NCI-H2107 (cell line): Measurements from ENCODE around the gene ZAR1.
"Not testable (repeated sequence)": the region's sequence is repeated elsewhere in the genome, so short reads cannot be mapped to it uniquely, and the experiment has no call there.

ENCODE experiments used
- DNase-seq: peaks from one replicate; lab custom pipeline; 2025; lab: John Stamatoyannopoulos, UW

Gene ZAR1, protein sequence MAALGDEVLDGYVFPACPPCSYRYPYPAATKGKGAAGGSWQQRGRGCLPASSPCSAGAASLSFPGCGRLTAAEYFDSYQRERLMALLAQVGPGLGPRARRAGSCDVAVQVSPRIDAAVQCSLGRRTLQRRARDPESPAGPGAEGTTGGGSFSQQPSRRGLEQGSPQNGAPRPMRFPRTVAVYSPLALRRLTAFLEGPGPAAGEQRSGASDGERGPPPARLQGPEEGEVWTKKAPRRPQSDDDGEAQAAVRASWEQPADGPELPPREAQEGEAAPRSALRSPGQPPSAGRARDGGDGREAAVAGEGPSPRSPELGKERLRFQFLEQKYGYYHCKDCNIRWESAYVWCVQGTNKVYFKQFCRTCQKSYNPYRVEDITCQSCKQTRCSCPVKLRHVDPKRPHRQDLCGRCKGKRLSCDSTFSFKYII

DNA sequence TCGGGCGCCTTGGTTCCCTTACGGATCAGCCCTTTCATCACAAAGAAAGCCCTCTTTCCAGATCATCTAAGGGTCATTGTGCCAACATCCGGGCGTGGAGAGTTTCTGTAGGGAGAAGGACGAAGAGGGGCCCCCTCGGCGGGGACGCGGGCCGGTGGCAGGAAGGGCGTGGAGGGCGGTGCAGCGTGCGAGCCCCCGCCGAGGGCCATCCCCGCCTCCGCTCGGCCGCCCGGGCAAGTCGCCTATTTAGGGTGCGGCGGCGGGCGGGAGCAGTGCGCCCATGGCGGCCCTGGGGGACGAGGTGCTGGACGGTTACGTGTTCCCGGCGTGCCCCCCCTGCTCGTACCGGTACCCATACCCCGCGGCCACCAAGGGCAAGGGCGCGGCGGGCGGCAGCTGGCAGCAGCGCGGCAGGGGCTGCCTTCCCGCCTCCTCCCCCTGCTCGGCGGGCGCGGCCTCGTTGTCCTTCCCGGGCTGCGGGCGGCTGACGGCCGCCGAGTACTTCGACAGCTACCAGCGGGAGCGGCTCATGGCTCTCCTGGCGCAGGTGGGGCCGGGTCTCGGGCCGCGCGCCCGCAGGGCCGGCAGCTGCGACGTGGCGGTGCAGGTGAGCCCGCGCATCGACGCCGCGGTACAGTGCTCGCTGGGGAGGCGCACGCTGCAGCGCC lies at the start of gene ZAR1:
ZAR1 (plus strand) TSS at position 241 of the 668 bp plus-strand sequence; CDS start at position 281, 40 bp downstream.
- no peak for DNase-seq

DNA sequence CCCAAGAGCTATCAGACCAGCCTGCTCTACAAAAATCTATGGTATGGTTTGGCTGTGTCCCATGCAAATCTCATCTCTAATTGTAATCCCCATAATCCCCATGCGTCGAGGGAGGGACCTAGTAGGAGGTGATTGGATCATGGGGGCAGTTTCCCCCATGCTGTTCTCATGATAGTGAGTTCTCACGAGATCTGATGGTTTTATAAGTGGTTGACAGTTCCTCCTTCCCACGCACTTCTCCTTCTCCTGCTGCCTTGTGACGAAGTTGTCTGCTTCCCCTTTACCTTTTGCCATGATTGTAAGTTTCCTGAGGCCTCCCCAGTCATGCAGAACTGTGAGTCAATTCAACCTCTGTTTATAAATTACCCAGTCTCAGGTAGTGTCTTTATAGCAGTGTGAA lies 49.1 kb upstream of the ZAR1 start:
- DNase-seq, result not testable (repeated sequence)

DNA sequence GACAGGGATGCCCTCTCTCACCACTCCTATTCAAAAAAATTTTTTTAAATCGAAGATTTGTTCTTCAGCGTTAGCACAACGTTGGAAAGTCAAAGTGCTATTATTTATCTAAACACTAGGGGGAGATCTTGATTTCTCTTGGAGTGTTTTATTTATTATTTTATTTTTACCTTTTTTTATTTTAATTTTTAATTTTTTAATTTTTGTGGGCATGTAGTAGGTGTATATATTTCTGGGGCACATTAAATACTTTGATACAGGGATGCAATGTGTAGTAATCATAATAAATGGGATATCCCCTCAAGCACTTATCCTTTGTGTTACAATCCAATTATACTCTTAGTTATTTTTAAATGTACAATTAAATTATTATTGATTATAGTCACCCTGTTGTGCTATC lies 44.3 kb upstream of the ZAR1 start:
- DNase-seq, result no peak

DNA sequence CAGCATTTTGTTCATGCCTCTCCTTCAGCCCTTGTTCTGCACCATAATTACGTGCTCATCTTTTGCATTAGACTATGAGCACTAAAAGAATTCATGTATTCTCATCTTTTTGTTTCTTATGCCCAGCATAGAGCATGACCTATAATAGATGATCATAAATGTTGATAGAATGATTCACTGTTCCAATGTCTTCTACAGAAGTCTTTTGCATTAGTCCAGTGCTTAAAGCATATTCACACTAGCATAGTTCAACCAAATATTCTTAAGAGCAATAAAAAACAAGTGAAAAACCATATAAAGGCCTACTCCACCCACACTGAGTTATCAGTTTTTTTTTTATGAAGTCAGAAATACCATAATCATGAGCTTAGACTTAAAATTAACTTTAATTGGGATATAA lies 43.4 kb upstream of the ZAR1 start:
- no peak for DNase-seq

DNA sequence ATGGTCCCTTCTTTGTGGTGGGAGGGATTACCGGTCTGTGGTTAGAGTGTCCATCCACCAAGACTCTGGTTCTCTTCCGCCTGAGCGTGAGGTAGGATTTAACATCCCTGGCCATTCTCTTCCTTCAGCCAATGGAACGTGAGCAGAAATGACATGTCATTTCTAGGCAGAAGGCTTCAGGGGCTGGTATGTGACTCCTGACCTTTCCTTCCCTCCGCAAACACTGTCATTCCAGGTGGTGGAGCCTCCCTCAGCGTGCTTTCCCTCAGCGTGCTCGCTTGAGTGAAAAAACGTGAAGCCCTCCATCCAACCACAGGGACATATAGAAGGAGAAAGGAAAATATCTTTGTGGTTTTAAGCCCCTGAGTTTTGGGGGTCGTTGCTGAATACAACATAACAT lies 40.9 kb upstream of the ZAR1 start:
- no peak for DNase-seq

DNA sequence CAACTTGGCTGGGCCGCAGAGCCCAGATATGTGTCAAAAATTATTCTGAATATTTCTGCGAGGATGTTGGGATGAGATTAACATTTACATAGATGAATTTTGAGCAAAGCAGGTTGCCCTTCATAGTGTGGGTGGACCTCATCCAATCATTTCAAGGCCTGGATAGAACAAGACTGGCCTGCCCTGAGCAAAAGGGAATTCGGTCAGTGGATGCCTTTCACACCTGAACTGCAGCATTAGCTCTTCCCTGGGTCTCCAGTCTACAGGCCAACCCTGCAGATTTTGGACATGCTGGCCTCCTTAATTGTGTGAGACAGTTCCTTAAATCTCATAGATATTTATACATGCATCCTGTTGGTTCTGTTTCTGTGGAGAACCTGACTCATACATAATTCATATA lies 39.3 kb upstream of the ZAR1 start:
- DNase-seq, result no peak

DNA sequence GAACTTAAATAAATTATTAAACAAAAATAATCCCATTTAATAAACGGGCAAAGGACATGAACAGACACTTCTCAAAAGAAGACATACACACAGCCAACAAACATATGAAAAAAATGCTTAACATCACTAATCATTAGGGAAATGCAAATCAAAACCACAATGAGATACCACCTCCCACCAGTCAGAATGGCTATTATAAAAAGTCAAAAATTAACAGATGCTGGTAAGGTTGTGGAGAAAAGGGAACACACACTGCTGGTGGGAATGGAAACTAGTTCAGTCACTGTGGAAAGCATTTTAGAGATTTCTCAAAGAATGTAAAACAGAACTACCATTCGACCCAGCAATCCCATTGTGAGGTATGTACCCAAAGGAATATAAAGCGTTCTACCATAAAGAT lies 38.4 kb upstream of the ZAR1 start:
- not testable (repeated sequence) for DNase-seq

DNA sequence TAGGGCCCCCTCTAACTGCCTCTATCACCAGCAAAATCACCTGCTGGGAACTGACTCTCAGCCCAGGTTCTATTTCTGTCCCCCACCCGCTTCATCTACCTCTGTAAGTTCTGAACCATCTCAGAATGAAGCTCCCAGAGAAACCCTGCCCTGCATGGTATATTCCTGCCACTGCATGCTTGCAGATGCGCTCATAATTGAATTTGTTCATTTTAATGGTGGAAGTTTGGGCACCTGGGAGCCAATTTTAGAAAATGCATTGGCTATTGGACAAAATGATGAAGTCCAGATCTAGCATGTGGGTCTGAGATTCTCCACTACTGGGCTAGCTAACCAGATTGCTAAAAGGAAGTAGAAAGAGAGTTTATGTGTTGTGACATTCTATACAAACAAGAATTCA lies 35.5 kb upstream of the ZAR1 start:
- no peak for DNase-seq

DNA sequence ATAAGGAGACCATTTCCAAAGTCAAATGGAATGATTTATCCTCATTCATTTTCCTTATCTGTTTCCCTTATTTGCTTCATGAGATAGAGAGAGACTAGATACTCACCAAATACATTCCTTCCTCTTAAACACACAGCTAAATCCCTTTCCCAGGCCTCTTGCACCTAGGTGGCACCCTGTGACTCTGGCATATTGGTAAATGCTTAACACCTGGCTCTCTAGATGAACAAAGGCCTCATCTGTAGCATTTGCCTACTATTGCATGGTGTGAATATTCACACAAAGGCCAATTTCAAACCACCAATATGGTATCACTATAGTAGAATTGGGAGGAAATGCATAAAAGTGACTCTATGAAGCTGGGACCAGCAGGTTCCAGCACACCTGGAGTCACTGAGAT lies 29.1 kb upstream of the ZAR1 start:
- no peak for DNase-seq

DNA sequence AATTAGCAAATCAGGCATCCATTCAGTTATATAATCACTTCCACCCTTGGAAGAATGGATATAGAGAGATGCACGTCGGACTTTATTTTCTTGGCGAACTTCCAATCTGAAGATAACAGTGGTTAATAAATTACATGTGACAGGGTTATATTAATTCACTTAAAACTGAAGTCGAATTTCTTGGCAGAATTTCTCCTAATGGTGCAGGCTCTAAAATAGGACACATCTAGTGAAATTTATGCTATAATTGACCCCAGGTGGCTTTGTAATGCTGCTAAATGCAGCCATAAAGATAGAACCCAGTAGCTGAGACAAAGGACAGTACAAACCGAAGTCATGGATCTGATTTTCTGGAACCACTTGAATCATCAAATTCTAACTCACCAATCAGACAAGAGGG lies 27.7 kb upstream of the ZAR1 start:
- no peak for DNase-seq

DNA sequence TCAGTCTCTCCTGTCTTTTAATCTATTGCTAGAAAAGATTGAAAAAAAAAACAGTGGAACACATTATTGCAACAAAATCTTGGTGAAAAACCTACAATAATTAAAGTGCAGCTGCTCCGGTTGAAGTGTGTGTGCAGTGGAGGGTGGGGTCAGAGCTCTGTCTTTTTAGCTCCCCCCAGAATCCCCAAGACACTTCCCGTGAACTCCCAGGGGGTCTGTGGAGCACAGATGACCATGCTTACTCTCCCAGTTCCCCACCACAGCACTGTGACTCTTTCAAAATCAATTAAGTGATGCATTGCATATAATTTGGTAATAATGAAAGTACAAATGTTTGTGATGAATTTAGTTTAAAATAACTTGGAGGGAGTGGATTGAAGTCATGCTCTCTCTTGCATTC lies 22.6 kb upstream of the ZAR1 start:
- DNase-seq, result no peak

DNA sequence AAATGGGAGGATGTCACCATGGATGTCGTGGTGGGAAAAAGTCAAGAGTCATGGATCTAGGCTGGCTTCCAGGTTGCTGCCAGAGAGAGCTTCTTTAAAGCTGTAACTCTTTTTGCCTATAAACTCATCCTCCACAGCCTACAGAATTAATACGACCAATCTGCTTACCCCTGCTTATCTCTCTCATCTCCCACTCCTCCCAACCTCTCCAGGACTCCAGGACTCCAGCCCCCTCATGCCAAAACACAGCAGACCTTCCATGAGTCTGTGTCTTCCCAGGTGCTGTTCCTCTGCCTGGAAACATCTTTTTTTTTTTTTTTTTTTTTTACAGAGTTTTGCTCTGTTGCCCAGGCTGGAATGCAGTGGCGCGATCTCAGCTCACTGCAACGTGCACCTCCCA lies 22.2 kb upstream of the ZAR1 start:
- DNase-seq, result no peak

DNA sequence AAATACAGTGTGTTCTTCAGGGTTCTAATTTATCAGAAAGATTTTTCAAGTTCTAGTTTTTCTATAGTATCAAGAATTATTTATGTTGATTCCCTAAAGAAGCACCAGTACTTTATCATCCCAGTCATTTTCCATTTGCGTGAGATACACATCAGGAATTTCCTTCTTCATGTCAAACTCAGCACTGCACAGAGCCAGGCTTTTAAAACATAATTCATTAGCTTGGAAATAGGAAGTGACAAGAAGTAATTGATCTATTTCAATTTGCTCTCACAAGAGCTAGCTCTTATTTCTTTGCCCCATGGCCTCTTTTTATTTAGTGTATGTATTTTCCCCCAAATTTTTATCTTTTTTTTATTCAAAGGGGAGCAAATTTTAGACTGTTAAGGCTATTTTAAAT lies 19.9 kb upstream of the ZAR1 start:
- DNase-seq, result no peak

DNA sequence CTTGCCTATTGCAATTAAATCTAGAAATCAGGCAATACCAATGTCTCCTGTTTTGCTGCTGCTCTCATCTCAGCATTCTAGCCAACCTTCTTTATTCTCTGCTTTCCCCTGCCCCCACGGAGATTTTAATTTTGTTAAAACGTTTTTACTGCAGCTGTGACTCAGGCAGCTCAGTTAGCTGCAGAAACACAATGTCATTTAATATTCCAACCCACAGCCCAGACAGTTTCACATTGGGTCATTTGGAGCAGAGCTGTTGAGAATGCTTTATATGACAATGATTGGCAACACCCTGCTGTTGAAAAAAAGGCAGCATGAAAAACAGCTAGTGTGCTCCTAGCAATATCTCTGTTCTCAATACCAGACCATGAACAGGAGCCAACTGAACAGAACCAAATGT lies 19.5 kb upstream of the ZAR1 start:
- DNase-seq, result peak; percentile 5

DNA sequence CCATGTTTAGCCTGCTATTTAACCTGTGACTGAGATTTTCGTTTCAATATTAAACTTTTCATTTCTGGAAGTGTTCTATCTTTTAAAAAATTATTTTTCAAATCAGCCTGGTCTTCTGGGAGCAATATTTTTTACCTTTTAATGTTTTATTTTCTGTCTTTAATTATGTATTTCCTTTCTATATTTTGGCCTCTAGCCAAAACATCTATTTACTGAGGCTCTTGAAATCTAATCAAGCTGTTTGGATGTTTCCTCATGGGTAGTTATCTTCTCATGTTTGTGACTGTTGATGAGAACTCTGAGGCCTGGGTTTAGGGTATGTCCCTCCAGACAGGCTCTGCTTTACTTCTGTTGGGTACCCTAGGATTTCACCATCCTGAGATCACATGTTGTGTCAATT lies 17.3 kb upstream of the ZAR1 start:
- no peak for DNase-seq

DNA sequence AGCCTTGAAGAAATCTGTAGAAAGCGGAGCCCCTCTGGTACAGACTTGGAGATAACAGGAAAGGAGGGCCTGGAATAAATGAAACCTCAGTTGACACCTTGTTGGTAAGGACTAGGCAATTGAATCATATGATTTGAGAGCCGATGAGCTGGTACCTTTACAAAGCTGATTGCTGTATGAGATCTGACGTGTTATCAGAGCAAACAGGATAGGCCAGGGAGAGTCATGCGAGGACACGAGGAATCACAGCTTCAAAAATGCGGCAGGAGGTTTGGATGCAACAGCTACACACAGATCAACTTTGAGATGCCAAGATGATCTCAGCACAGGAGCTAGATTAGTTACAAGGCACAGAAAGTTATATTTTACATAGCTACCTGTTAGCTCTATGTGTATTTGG lies 14.3 kb upstream of the ZAR1 start:
- no peak for DNase-seq

DNA sequence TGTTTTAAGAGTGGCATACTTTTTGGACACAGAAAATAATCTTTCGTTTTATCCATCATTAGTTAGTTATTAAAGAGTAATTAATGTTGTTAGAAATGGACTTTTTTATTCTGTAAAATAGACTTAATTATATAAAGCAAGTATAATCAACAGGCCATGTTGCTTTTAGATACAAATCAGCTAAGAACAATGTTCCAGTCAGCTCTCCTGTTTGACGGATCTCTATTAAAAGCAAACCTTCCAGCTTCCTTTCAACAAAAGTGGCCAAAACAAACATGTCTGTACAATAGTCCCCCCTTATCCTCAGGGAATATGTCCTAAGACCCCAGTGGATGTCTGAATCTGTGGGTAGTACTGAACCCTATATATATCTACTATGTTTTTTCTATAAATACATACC lies 11.8 kb upstream of the ZAR1 start:
- no peak for DNase-seq

DNA sequence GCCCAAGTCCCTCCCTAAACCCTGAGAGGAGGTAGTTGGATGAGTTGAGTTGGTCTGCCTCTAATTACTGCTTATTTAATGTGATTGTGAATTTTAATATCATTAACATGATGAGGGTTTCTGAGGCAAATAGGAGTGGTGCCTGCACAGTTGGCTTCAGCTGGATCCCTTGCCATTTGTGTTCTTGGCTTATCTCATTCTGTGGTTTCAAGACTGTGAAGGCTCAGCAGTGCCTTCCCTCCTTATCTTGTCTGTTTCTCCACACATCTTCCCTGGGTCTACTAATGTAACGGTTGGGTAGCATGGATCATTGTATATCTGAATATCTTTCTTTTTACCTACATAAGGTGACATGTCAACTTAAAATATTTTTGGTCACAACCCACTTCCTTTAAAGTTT lies 8.5 kb upstream of the ZAR1 start:
- no peak for DNase-seq

DNA sequence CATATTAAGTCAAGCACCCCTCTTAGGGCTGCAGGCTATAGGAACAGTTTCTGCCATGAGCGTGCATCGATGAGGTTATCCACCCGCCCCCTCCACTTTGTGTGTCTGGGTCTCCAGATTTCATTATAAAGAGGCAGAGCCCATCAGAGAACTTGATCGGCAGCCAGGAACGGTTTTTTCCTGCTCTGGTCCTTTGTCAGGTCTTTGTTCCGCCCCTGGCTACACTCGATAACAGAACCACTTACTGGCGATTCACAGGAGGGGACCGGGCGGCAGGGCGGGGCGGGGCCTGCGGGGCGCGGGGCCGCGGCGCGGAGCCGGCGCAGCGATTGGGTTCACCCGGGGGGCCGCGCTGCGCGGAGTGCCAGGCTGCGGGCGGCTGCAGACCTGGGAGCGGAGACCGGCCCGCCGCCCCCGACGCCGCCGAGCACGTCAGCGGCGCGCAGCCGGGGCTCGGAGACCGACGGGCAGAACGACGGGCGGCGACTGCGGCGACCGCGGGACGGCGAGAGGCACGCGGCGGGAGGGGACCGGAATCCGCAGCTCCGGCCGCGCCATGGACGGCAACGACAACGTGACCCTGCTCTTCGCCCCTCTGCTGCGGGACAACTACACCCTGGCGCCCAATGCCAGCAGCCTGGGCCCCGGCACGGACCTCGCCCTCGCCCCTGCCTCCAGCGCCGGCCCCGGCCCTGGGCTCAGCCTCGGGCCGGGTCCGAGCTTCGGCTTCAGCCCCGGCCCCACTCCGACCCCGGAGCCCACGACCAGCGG lies 6.9 kb upstream of the ZAR1 start, which contains the start of gene SLC10A4:
SLC10A4 (plus strand) TSS at position 338 of the 771 bp plus-strand sequence; CDS start at position 557, 219 bp downstream.
- no peak for DNase-seq

DNA sequence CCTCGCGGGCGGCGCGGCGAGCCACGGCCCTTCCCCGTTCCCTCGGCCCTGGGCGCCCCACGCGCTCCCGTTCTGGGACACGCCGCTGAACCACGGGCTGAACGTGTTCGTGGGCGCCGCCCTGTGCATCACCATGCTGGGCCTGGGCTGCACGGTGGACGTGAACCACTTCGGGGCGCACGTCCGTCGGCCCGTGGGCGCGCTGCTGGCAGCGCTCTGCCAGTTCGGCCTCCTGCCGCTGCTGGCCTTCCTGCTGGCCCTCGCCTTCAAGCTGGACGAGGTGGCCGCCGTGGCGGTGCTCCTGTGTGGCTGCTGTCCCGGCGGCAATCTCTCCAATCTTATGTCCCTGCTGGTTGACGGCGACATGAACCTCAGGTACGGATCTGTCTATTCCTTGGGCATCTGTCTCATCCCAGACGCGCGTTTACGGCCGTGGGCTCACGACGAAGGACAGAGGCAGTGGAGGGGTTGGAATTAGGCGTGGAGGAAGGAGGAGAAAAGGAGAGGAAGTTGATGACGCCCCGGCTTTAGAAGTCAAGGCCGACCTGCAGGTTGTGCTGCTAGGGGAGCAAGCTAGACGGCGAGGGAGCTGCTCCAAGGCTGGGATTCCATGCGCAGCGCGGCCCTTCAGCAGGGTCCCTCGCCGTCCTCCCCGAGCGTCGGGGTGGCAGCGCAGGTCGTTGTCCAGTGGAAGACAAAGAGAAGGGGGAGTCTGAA lies 6.1 kb upstream of the ZAR1 start:
- peak; percentile 6 for DNase-seq

DNA sequence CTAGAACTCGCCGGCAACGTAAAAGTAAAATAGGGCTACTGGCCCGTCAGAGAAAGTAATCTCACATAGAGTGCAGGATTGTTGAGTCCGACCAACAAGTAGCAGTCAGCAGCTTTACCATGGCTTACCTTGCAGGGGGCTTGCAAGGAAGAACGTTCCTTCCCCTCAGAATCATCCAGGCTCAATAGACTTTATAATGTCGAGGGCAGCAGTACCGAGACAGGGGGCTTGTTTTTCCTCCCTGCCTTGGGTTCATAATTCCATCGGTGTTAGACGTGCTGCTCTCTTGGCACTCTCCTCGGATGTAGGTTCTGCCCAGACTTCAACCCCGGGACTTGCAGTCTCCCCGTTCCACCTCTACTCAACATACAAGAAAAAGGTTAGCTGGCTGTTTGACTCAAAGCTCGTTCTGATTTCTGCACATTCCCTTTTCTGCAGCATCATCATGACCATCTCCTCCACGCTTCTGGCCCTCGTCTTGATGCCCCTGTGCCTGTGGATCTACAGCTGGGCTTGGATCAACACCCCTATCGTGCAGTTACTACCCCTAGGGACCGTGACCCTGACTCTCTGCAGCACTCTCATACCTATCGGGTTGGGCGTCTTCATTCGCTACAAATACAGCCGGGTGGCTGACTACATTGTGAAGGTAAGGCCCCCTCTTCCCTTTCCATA lies 5.4 kb upstream of the ZAR1 start:
- no peak for DNase-seq

DNA sequence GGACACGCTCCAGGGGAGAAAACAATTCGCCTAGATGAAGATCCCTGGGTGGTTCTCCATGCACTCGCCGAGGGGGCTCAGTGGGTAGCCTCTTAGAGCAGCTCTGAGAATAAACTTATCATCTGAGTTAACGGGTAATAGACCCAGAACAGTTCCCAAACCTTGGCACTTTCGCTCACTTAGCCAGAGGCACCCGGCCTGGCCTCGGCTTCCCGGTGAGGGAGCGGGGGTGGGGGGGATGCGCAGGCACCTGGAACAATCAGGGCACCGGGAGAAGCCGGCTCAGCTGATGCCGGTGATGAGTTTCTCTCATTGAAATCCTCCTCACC lies 405 bp upstream of the ZAR1 start:
- no peak for DNase-seq
